22Rv1 (cell line): ENCODE results near the gene MTCL1.

ENCODE experiments used
- H3K27ac ChIP-seq: fragments of 450-650 bp; 2 replicates; pipeline ENCODE4 v1.5.1; 2017
- ZFX ChIP-seq: fragments of 450-650 bp; IDR thresholded peaks from 2 replicates; pipeline ENCODE4 v1.6.1; 2017; ENCODE audit warnings: antibody characterized with exemption, borderline replicate concordance
- TF ChIP-seq, protein P1 (sequence below): fragments of 450-650 bp; IDR thresholded peaks from 2 replicates; pipeline ENCODE4 v1.5.1; 2017; ENCODE audit warnings: mild to moderate bottlenecking

The MTCL1 gene

GRCh38 chr18:8865934-8866333, 160.6 kb downstream of the MTCL1 start:
- no peak overlapping the region for H3K27ac ChIP-seq
- TF ChIP-seq ZFX: no peak
- TF ChIP-seq, protein P1, sequence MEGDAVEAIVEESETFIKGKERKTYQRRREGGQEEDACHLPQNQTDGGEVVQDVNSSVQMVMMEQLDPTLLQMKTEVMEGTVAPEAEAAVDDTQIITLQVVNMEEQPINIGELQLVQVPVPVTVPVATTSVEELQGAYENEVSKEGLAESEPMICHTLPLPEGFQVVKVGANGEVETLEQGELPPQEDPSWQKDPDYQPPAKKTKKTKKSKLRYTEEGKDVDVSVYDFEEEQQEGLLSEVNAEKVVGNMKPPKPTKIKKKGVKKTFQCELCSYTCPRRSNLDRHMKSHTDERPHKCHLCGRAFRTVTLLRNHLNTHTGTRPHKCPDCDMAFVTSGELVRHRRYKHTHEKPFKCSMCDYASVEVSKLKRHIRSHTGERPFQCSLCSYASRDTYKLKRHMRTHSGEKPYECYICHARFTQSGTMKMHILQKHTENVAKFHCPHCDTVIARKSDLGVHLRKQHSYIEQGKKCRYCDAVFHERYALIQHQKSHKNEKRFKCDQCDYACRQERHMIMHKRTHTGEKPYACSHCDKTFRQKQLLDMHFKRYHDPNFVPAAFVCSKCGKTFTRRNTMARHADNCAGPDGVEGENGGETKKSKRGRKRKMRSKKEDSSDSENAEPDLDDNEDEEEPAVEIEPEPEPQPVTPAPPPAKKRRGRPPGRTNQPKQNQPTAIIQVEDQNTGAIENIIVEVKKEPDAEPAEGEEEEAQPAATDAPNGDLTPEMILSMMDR: no peak

GRCh38 chr18:8866679-8867078, 161.3 kb downstream of the MTCL1 start:
- H3K27ac ChIP-seq: no peak overlapping the region
- TF ChIP-seq ZFX: no peak
- TF ChIP-seq, protein P1: no peak

DNA sequence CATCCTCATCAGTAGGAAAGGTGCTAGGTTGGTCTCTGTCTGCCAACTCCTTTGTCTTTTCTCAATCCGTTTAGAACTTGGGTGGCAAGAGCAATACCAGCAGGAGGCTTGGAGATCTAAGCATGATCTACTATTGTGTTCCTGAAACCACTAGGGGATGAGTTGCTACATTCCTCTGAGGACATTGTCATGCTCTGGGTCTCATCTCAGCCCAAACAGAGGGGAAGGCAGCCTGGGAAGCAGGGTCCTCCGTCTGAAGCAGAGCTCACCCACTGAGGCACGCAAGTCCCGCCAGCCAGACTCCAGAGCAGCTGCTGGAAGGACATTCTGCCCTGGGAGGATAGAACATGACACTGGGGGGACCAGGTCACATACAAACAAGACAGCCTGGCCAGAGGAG, 162.9 kb downstream of the MTCL1 start:
- TF ChIP-seq ZFX: no peak
- TF ChIP-seq, protein P1: no peak
- H3K27ac ChIP-seq: no peak overlapping the region

GRCh38 chr18:8868779-8869415, 163.5 kb downstream of the MTCL1 start:
- TF ChIP-seq ZFX: no peak
- TF ChIP-seq, protein P1: no peak
- no peak overlapping the region for H3K27ac ChIP-seq

- TF ChIP-seq, protein P1: no peak
- no peak for TF ChIP-seq ZFX
- no peak overlapping the region for H3K27ac ChIP-seq
Measured at GRCh38 chr18:8869696-8870095, 164.3 kb downstream of the MTCL1 start.

DNA sequence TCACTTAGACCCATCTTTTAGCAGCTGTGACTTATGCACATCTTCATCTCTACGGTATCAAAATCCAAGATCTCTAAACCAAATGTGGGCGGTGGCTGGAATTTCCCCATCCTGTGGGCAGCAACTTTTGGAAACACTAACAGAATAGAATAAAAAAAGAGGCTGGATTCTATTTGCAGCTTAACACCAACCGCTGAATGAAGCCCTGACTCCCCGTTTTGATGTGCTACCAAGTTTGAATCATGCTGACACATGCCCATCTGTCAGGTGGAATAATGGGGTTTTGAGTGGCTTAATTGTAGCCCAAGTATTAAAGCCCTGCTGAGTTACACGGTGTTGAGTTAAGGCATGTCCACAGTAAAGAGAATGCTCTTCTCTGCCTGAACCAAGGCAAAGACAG, 165.2 kb downstream of the MTCL1 start:
- no peak overlapping the region for H3K27ac ChIP-seq
- TF ChIP-seq ZFX: no peak
- TF ChIP-seq, protein P1: no peak

DNA sequence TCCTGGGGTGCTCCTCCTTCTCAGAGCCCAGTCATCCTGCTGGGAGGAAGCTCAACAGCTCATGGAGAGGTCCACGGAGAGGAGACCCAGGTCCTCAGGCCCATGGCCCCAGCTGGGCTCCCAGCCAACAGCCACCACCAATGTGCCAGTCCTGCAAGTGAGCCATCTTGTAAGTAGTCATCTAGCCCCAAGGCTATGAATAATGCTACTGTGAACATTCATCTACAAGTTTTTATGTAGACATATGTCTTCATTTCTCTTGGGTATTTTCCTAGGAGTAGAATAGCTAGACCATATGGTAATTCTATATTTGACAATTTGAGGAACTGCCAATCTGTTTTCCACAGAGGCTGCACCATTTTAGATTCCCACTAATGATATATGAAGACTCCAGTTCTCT, 166.1 kb downstream of the MTCL1 start:
- no peak overlapping the region for H3K27ac ChIP-seq

More for the DNA sequence above, 166.1 kb downstream of the MTCL1 start:
- no peak for TF ChIP-seq ZFX
- TF ChIP-seq, protein P1: no peak
